BLaER1 treated with 17β-estradiol and CSF1 and Interleukin-3, amounts not matched to agents 10 nM and 100 nM (cell line): ENCODE results near the gene THRB.

Source experiments
- H3K27ac ChIP-seq, 11 experiments: shearing (Covaris generic); formaldehyde crosslinking; 2 replicates each; pipeline ENCODE4 v1.8.1; 2022
- H3K27me3 ChIP-seq, 11 experiments: shearing (Covaris generic); formaldehyde crosslinking; 2 replicates each; pipeline ENCODE4 v1.8.1; 2022
- H3K36me3 ChIP-seq, 11 experiments: shearing (Covaris generic); formaldehyde crosslinking; 2 replicates each; pipeline ENCODE4 v1.8.1; 2022
- H3K4me1 ChIP-seq, 10 experiments: shearing (Covaris generic); formaldehyde crosslinking; 2 replicates each; pipeline ENCODE4 v1.8.1; 2022
- H3K4me2 ChIP-seq, 11 experiments: shearing (Covaris generic); formaldehyde crosslinking; 2 replicates each; pipeline ENCODE4 v1.8.1; 2022
- H3K4me3 ChIP-seq, 10 experiments: shearing (Covaris generic); formaldehyde crosslinking; 2 replicates each; pipeline ENCODE4 v1.8.1; 2022
- H3K9ac ChIP-seq, 11 experiments: shearing (Covaris generic); formaldehyde crosslinking; 2 replicates each; pipeline ENCODE4 v1.8.1; 2022
- H3K9me3 ChIP-seq, 11 experiments: shearing (Covaris generic); formaldehyde crosslinking; replicated peaks in 1 of 11; 2 replicates each; pipeline ENCODE4 v1.8.1; 2022
- H4K20me1 ChIP-seq, 11 experiments: shearing (Covaris generic); formaldehyde crosslinking; 2 replicates each; pipeline ENCODE4 v1.8.1; 2022
- Cebpa-rat ChIP-seq, 11 experiments: shearing (Covaris generic); IDR thresholded peaks; 2 replicates each; pipeline ENCODE4 v1.8.1; 2022

The THRB gene

DNA sequence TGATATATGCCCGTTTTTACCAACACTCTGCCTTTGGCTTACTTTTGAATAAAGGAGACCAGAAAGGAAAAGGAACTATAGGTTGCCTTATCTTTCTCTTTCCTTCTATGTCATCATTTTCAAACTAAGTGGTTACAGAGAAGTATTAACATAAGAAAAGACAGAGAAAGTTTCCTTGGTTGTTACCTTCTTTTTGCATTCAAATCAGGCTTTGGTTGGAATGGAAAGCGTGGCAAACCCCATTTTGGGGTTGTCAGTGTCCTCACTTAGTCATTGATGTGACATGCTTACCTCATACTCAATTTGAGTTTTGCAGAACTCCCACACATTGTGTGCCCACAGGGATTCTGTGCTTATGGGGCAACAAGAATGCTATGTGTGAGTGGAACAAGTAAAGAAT is 3.7 kb upstream of the THRB start:
- Histone ChIP-seq H3K4me3 (no peak overlapping the region), H3K9ac (no peak overlapping the region), H4K20me1 (no peaks in the 10 kb centered on the region), H3K27me3 (peaks cover 0 to 7% (median 0%) of the 10 kb centered on the region in 11 experiments; a peak in 1 of 22 replicates), H3K4me2 (peak overlapping the region in 3 of 11 experiments; percentile 13 to 49 (median 24); a peak in 4 of 22 replicates), H3K4me1 (peaks cover 11 to 42% (median 28%) of the 10 kb centered on the region in 10 experiments), H3K36me3 (no peaks in the 10 kb centered on the region), H3K9me3 (peaks cover 21 to 31% (median 29%) of the 10 kb centered on the region in 11 experiments), H3K27ac (no peak overlapping the region)
- TF ChIP-seq Cebpa-rat (IDR thresholded peaks at IDR 0.05): no peak

DNA sequence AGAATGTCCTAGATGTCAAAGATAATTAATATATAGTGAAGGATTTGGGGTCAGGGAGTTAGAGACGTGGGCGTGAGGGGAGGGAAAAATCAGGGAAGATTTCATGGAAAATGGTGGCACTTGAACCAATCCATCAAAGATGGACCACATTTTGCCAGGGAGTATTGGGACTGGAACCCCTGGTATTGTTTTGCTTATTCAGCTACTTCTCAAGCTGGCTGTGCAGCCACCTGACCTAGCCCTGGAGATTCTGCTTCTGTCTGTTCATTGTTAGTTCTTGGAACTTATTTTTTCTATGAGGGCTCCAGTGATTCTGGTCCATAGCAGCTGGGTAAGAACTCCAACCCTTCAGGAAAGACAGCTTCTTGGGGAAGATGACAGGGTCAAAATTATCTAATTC is 3.3 kb upstream of the THRB start:
- Histone ChIP-seq H3K9ac (no peak overlapping the region), H3K4me1 (peaks cover 7 to 37% (median 23%) of the 10 kb centered on the region in 10 experiments), H3K4me3 (no peak overlapping the region), H3K9me3 (peaks cover 21 to 31% (median 29%) of the 10 kb centered on the region in 11 experiments), H3K27me3 (peaks cover 0 to 7% (median 0%) of the 10 kb centered on the region in 11 experiments; a peak in 1 of 22 replicates), H3K36me3 (no peaks in the 10 kb centered on the region), H3K27ac (no peak overlapping the region), H3K4me2 (0 out of 22 replicates have a peak overlapping the region, but pooled peaks of 1 of the 11 experiments have one; percentile 13), H4K20me1 (no peaks in the 10 kb centered on the region)
- TF ChIP-seq Cebpa-rat (IDR thresholded peaks at IDR 0.05): no peak

DNA sequence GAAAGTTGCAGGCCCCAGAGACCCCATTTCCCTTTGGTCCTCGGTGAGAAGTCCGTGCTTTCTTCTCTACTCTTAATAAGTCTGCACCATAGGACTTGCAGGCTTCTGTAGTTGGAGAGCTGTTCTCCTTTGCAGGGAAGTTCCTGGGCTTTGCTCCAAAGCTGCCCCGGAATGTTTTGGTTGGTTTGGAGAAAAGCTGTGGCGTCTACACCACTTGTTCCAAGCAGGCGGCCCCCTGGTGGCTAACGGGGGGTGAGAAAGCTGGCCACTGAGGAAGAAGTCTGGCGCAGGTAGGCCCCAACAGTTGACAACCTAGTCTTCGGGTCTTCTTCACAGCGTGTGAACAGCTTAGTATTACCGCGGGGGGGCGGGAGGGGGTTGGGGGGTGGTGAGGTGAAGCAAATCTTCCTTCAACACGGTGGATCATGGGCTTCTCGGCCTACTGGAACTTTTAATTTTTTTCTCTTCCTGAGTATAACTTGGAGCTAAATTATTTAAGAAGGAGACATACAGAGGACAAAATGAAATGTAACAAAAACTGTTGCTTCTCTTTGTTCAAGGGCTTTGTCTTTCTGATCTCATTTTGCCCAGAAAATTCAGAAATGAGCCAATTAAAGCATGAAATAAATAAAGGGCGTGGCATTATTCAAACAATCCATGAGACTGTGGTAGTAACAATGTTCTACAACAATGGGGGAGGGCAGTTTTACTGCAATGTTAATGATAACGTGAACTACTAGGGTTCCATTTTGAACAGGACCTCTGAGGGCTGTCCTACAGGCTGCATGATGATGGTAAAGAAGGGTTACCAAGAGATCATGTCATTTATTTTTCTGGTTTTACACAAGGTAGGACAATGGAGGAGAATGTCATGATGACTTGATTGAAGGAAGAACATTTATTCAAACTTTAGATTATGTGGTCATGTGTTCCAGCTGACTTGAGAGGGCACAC is 2.2 kb upstream of the THRB start:
- H3K4me2 ChIP-seq: no peak overlapping the region

DNA sequence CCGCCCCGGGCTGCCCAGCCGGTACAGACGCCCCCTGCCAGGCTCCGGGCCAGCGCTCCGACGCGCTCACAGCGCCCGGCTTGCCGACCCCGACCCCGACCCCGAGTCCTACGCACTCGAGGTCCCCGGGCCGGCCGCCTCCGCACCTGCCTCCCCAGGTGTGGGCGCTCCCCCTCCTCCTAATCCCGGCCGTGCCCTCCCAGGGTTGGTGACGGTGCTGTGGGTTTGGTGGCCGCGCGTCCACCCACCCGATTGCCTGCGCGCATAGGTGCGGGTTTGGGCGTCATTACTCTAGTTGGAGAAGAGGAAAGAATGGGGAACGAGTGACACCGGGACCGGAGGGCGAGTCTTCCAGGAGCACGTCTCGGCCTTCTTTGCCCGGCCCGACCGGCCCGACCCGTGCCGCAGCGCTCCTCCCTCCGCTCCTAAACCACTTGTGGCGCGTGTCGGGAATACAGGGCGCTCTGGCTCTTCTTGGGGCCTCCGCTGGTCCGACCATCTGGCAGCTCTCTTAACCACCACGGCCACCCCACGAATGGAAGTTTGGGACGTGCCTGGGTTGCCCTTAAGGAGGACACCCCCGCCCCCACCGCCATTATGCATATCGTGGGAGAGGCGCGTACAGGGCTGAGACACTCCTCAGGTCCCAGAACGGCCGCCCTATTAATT is 810 bp upstream of the THRB start:
- Histone ChIP-seq H3K4me3 (no peak overlapping the region), H3K4me2 (no peak overlapping the region)

More for the DNA sequence above, 2.2 kb upstream of the THRB start:
- H3K4me3 ChIP-seq: no peak overlapping the region
- no peak overlapping the region for H3K27ac ChIP-seq
- H4K20me1 ChIP-seq: no peaks in the 10 kb centered on the region
- peaks cover 0 to 26% (median 12%) of the 10 kb centered on the region in 10 experiments; a peak in 13 of 20 replicates for H3K4me1 ChIP-seq
- H3K9me3 ChIP-seq: peaks cover 21 to 31% (median 29%) of the 10 kb centered on the region in 11 experiments
- peaks cover 0 to 6% (median 0%) of the 10 kb centered on the region in 11 experiments; a peak in 1 of 22 replicates for H3K27me3 ChIP-seq
- no peak overlapping the region for H3K9ac ChIP-seq
- H3K36me3 ChIP-seq: no peaks in the 10 kb centered on the region
- TF ChIP-seq Cebpa-rat (IDR thresholded peaks at IDR 0.05): no peak

DNA sequence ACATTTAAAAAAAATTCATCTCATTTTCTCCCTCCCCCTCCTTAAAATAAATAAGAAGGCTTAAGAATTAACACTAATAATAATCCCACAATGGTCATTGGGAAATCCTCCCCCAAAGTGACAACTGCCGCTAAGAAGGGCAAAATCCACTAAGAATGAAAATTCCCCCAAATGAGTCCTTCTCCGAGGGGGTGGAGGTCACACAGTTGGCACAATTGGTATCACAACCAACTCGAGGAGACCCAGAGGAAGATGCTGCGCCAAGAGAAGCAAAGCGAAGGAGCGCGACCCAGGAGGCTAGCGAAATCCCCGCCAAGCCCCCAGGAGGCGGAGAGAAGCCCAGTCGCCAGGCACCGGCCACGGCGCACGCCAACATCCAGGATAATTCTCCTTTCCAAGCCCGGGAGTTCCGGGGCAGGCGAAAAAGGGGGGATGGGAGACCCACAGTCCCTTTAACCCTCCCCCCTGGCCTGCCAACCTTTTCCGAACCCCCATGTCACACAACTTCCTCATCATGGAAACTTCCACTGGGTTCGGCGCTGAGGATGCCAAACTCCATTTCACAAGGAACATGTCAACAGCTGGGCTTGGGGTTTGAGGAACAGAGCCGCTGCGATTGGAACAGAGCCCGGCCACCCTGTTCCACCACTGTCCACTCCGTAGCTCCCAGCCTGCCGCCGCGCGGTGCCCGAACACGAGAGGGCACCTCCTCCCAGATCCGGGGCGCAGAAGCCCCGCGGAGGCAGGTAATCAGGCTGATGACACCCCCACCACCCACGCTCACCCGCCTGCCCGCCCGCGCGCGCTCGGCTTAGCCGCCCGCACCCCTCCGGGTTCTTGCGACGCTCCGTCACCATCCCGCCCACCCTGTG is 668 bp downstream of the THRB start:
- Histone ChIP-seq H3K4me1 (peaks cover 0 to 9% (median 0%) of the 10 kb centered on the region in 10 experiments; a peak in 4 of 20 replicates), H3K4me3 (no peak overlapping the region), H3K36me3 (no peaks in the 10 kb centered on the region), H4K20me1 (no peaks in the 10 kb centered on the region), H3K27me3 (0 out of 22 replicates have a peak, but pooled peaks cover 0 to 6% (median 0%) of the 10 kb centered on the region in 11 experiments), H3K4me2 (no peak overlapping the region), H3K27ac (no peak overlapping the region), H3K9me3 (peaks cover 21 to 31% (median 29%) of the 10 kb centered on the region in 11 experiments), H3K9ac (no peak overlapping the region)
- TF ChIP-seq Cebpa-rat (IDR thresholded peaks at IDR 0.05): no peak

More for the DNA sequence above, 810 bp upstream of the THRB start:
- H3K4me1 ChIP-seq: peaks cover 0 to 13% (median under 1%) of the 10 kb centered on the region in 10 experiments; a peak in 8 of 20 replicates
- H3K27me3 ChIP-seq: 0 out of 22 replicates have a peak, but pooled peaks cover 0 to 6% (median 0%) of the 10 kb centered on the region in 11 experiments
- H4K20me1 ChIP-seq: no peaks in the 10 kb centered on the region
- no peaks in the 10 kb centered on the region for H3K36me3 ChIP-seq
- H3K27ac ChIP-seq: no peak overlapping the region
- no peak for TF ChIP-seq Cebpa-rat (IDR thresholded peaks at IDR 0.05)
- no peak overlapping the region for H3K9ac ChIP-seq
- peaks cover 21 to 31% (median 29%) of the 10 kb centered on the region in 11 experiments for H3K9me3 ChIP-seq

DNA sequence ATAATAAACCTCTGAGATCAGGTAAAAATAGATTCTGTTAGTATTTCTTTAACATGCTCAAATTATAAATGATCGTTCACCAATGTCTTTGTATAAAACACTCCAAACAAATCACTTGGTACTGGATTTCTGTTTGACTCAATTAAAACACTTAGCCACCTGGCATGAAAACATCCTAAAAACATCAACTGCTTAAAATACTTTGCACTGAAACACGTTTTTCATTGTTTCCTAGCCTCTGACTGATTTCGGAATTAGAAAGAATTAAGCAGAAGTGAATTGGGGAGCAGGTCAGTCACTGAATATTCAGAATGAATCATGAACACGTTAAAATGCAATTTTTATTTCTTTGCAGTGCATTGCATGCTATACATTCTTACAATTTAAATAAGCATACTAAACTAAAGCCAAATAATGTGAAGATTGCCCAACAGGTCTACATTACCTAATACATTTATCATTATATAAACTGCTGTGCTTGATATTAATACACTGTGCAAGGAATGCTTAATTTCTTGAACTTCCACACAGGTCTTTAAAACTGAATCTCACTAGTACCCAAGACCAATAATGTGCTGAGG is 1.6 kb downstream of the THRB start:
- Histone ChIP-seq H3K4me3 (no peak overlapping the region), H3K27ac (no peak overlapping the region), H3K4me1 (peaks cover 0 to 1% (median 0%) of the 10 kb centered on the region in 10 experiments; a peak in 1 of 20 replicates), H3K36me3 (no peaks in the 10 kb centered on the region), H3K4me2 (no peak overlapping the region), H3K9me3 (peaks cover 21 to 31% (median 29%) of the 10 kb centered on the region in 11 experiments), H3K9ac (no peak overlapping the region), H3K27me3 (0 out of 22 replicates have a peak, but pooled peaks cover 0 to 2% (median 0%) of the 10 kb centered on the region in 11 experiments), H4K20me1 (no peaks in the 10 kb centered on the region)
- TF ChIP-seq Cebpa-rat (IDR thresholded peaks at IDR 0.05): no peak

DNA sequence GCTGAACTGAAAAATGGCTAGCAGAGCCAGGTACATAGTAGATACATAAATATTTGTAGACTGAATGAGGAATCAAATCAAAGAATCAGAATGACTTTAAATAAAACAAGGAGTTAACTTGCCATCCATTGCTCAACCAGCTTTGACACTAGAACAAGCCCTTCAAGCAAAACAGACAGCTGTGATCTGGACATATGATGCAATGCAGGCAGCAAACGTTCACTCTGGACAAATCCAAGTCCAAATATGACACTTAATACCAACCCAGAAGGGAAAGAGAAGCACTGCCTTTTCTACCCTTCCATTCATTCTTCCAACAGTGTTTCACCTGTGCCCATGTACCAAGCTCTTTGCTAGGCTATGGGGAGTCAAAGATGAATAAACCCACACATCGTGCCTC is 4.5 kb downstream of the THRB start:
- H3K4me2 ChIP-seq: no peak overlapping the region
- no peak overlapping the region for H3K9ac ChIP-seq
- H3K4me1 ChIP-seq: no peaks in the 10 kb centered on the region
- no peak overlapping the region for H3K4me3 ChIP-seq
- H4K20me1 ChIP-seq: no peaks in the 10 kb centered on the region
- peaks cover 14 to 17% (median 15%) of the 10 kb centered on the region in 11 experiments for H3K9me3 ChIP-seq
- H3K36me3 ChIP-seq: no peaks in the 10 kb centered on the region
- H3K27ac ChIP-seq: no peak overlapping the region
- no peaks in the 10 kb centered on the region for H3K27me3 ChIP-seq
- no peak for TF ChIP-seq Cebpa-rat (IDR thresholded peaks at IDR 0.05)
